ENCODE measurements around the gene BNIP3. TPM values are rescaled to one million over a fixed set of nuclear protein-coding genes. Genes with fewer than 3 reads are reported as not detected.

BNIP3 gene
- total and polyA plus RNA-seq, 2 of the 13 experiments (the other 11 are each of a cell fraction or from before 2014, with no cell fraction given) = 73.7 to 223 TPM

DNA sequence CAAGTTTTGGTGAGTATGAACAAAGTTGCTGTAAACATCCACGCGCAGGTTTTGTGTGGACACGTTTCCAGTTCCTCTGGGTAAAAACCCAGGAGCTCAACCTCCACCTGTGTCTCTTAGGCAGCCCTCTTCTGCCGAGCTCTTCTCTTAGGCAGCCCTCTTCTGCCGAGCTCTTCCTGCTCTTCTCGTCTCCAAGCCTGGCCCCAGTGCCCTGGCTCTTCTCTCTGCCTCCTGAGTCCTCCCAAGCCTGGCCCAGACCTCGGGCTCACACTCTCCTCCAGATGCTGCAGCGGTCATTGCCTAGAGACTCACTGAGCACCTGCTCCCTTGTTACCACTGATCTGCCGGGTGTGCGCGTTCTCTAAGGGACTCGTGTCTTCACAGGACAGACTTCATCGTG is 38.7 kb upstream of the BNIP3 start:
- no peak overlapping the region for H3K4me2 ChIP-seq (ENCODE audit: low read depth, low read length)
- H4K20me1 ChIP-seq (ENCODE audit: insufficient read depth, low read length) = no peaks in the 10 kb centered on the region
- H3K27ac ChIP-seq (ENCODE audit: extremely low read length, insufficient read depth, low read length) = no peak overlapping the region
- no peak overlapping the region for H3K4me3 ChIP-seq (replicated peaks in 1 of 3; ENCODE audit: insufficient read depth in 1 of 3, low read depth in 2 of 3, low read length in 3 of 3)
- H3K36me3 ChIP-seq (replicated peaks in 1 of 2; ENCODE audit: control insufficient read depth in 1 of 2, insufficient read depth in 2 of 2, low read length in 2 of 2) = no peaks in the 10 kb centered on the region
- no TSS peak for BruUV-seq (replicated peaks)
- no peak overlapping the region for H3K9ac ChIP-seq (ENCODE audit: insufficient read depth, low read depth, low read length)
- TF ChIP-seq, protein P1, sequence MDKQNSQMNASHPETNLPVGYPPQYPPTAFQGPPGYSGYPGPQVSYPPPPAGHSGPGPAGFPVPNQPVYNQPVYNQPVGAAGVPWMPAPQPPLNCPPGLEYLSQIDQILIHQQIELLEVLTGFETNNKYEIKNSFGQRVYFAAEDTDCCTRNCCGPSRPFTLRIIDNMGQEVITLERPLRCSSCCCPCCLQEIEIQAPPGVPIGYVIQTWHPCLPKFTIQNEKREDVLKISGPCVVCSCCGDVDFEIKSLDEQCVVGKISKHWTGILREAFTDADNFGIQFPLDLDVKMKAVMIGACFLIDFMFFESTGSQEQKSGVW (CRISPR knock-in tag; IDR thresholded peaks at IDR 0.05; ENCODE audit: borderline replicate concordance) = no peak
- TF ChIP-seq RBFOX2 (IDR thresholded peaks at IDR 0.05; ENCODE audit: low read depth, low read length) (no peak), NR3C1 (CRISPR knock-in tag; IDR thresholded peaks at IDR 0.05) (no peak), SMARCC2 (IDR thresholded peaks at IDR 0.05) (no peak), ZMYM3 (CRISPR knock-in tag; IDR thresholded peaks at IDR 0.05) (no peak), RFXAP (CRISPR knock-in tag; IDR thresholded peaks at IDR 0.05; ENCODE audit: borderline replicate concordance) (no peak), IRF1 (CRISPR knock-in tag; IDR thresholded peaks at IDR 0.05; ENCODE audit: low read depth) (no peak), KDM5B (CRISPR knock-in tag; IDR thresholded peaks at IDR 0.05; ENCODE audit: borderline replicate concordance) (no peak), ZNF598 (CRISPR knock-in tag; IDR thresholded peaks at IDR 0.05; ENCODE audit: borderline replicate concordance) (no peak), HNRNPH1 (optimal IDR thresholded peaks at IDR 0.05; ENCODE audit: low read depth, low read length) (no peak), ZFYVE20 (CRISPR knock-in tag; IDR thresholded peaks at IDR 0.05; ENCODE audit: borderline replicate concordance, low read depth) (no peak), GTF2F1 (IDR thresholded peaks at IDR 0.05; ENCODE audit: low read length) (no peak), RBM39 (IDR thresholded peaks at IDR 0.05; ENCODE audit: low read depth, low read length, poor library complexity, severe bottlenecking) (no peak), CEBPG (CRISPR knock-in tag; IDR thresholded peaks at IDR 0.05) (no peak), KLF15 (CRISPR knock-in tag; IDR thresholded peaks at IDR 0.05; ENCODE audit: borderline replicate concordance) (no peak), ZNF749 (CRISPR knock-in tag; IDR thresholded peaks at IDR 0.05; ENCODE audit: borderline replicate concordance) (no peak), STAG1 (CRISPR knock-in tag; IDR thresholded peaks at IDR 0.05) (no peak), REST (IDR thresholded peaks at IDR 0.05; ENCODE audit: borderline replicate concordance in 1 of 2, low read depth in 1 of 2, low read length in 2 of 2) (no peak), ZNF326 (CRISPR knock-in tag; IDR thresholded peaks at IDR 0.05; ENCODE audit: borderline replicate concordance) (no peak), ARID2 (CRISPR knock-in tag; IDR thresholded peaks at IDR 0.05; ENCODE audit: borderline replicate concordance) (no peak)
- FAIRE-seq (no peak), ATAC-seq (no peak; the same call in 2 of the 3 replicates), DNase-seq (ENCODE audit: low spot score) (no peak)
- peaks cover 2 to 34% of the 10 kb centered on the region in 2 experiments for H3K27me3 ChIP-seq (ENCODE audit: control insufficient read depth in 1 of 2, insufficient read depth in 2 of 2, low read length in 2 of 2)
- intact Hi-C loops (cut with micrococcal nuclease; ENCODE audit: unreplicated experiment) (no loop called here), in situ Hi-C loops (cut with HindIII; ENCODE audit: extremely low pct_ligation_motif_present, low pct_unique_long_range_greater_than_20kb) (loop anchor here (5.0 kb wide), 2 partner anchors 43 to 128 kb away; no protein-coding TSS in a partner anchor)
- ChIA-PET CTCF (ENCODE audit: low intra/inter-chr PET ratio, low total read pairs) (interaction anchor here (0.5 kb wide), 1 partner anchor 15 kb away, joined by 3 read pairs; no protein-coding TSS in a partner anchor), POLR2A (no interaction called here)
- no peaks in the 10 kb centered on the region for H3K79me2 ChIP-seq (ENCODE audit: insufficient read depth, low read length)
- H3K9me3 ChIP-seq (ENCODE audit: low read length) = no peaks in the 10 kb centered on the region
- 51% methylated on average over 13 of the region's 13 CpGs for WGBS (ENCODE audit: low lambda C conversion rate)
- H2AFZ ChIP-seq (ENCODE audit: low read length) = no peak overlapping the region
- H3K4me1 ChIP-seq (ENCODE audit: insufficient read depth, low read length) = peaks cover 14% of the 10 kb centered on the region

All from HepG2 (cell line).